ENCODE results near the gene LEMD2.

LEMD2 gene

DNA sequence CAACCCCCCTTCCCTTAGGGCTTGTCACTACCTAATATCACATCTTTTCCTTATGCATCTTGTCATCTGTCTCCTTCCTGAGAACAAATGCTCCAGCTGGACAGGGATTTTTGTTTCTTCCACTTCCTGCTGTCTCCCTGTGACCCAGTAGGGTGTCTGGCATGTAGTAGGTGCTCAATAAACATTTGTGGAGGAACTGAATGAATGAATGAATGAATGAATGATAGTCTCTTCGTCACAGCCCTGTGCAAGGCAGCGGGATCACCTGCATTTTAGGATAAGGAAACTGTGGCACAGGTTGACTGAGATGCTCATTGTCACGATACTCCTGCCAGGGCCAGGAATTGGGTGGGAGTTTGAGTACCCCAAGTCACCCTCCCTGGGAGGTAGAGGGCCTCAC is 14.2 kb downstream of the LEMD2 start:
- DNase-seq (ENCODE audit: low spot score), result no peak

DNA sequence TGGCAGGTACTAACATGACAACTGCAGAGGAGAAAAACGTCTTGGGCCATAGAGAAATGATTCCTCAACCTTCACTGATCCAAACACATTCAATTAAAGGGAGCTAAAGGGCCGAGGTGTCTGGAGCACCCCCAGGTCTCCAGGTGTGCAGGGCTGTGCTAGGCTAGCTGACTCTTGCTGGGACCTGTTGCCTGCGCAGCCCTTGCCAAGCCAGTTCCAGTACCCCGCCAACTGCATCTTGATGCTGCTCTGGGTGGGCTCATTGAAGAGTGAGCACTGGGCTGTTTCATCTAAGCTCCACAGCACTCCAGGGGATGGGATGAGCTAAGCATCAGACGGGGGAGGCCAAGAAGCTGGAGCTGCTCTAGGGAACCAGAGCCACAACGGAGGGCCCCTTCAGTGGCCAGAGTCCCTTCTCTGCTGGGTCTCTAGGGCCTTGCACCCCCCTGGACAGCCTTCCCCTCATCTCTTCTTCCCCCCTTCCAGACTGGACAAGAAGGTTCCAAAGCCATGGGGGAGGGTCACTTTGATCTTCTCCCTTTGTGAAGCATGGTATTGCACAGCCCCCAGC is 15.9 kb downstream of the LEMD2 start:
- no peak for DNase-seq (ENCODE audit: low spot score)

DNA sequence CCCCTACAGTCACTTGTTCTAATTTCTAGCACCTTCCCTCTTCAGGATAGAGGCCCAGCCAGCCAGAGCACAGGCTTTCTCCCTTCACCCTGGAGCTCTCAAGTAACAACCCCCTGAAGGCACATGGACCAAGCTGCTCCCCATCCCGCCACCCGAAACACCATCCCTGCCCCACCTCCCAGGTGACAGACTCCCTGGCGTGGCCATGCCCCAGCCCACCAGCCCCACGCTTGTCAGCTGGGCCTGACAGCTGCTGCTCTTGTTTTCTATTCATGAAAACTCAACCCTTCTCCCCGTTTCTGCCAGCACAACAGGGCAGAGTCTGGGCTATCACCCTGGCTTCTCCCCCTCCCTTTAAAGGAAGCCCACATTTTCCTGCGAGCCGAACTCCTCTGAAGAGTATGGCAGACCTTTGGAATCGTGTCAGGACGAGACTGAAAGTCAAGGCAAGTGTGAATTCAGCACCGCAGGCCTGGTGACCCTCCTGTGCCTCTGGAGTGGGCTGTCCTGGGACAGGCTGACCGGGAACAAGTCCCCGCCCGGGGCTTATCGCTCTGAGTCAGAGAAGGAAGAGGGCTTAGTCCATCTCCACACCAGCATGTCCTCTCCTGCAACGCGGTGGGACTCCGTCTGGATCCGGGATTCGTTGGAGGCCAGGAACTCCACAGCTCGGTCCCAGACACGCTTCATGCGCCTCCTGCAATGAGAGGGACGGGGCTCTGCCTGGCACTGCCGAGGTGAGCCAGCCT is 16.7 kb downstream of the LEMD2 start:
- DNase-seq (ENCODE audit: low spot score), result no peak

- peak; percentile 57 for DNase-seq (ENCODE audit: low spot score)
Measured at GRCh38 chr6:33771146-33772081, 17.5 kb downstream of the LEMD2 start.

DNA sequence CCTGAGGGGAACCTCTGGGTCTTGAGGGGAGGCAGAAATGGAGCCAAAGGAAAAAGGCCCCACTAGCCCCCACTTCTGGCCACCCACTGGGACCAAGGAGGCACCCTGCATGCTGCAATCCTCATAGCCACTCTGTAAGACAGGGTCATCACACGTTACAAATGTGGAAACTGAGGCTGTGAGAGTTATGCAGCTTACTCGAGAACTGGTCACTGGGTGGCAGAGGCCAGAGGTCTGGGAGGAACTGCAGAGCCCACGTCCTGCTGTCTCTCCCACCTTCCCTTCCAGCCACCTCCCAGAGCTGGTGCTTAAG is 18.1 kb downstream of the LEMD2 start:
- no peak for DNase-seq (ENCODE audit: low spot score)

- DNase-seq (ENCODE audit: low spot score), result no peak
Measured at GRCh38 chr6:33770124-33770832, 18.7 kb downstream of the LEMD2 start.

DNA sequence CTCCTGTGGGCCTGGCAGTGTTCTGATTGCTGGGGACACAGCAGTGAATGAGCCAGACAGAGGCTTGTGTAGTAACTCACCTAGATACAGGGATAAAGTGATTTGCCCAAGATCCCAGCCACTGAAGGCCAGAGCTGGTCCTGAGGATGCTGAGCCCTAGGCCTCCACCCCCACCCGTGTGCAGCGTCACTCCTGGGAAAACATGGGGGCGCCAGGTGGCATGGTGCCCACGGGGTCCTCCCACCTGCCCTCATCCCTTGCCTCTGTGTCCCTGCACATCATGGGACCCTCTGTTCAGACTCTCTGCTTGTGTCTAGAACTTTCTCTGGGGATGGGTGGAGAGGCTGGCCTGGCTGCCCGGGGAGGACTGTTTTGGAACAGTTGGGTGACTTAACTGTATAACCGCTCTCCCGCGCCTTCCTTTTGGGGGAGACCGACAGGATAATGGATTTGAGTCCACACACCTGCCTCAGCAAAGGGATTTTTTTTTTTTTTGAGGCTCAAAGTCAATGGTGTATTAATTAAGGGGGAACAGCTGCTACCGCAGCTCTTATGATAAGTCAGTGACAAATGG is 19.6 kb downstream of the LEMD2 start:
- no peak for DNase-seq (ENCODE audit: low spot score)

DNA sequence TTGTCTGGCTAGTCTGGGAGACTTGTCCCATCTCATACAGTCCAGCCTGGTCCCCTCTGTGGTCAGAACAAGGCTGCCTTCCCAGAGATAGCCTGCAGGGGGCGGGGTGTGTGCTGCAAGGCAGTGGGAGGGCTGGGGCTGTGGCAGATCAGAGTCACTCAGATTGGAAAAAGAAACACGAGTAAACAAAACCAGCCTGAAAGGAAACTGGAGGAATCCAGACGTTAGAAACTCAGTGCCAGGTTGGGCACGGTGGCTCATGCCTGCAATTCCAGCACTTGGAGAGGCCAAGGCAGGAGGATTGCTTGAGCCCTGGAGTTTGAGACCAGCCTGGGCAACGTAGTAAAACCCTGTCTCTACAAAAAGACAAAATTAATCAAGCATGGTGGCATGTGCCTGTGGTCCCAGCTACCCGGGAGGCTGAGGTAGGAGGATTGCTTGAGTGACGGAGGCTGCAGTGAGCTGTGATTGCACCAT is 20.2 kb downstream of the LEMD2 start:
- DNase-seq (ENCODE audit: low spot score), result peak; percentile 72

GRCh38 chr6:33766921-33767907 is 21.7 kb downstream of the LEMD2 start:
- no peak for DNase-seq (ENCODE audit: low spot score)

GRCh38 chr6:33765368-33765767 is 23.6 kb downstream of the LEMD2 start:
- no peak for DNase-seq (ENCODE audit: low spot score)

- DNase-seq (ENCODE audit: low spot score), result no peak
Measured at GRCh38 chr6:33764036-33764435, 24.9 kb downstream of the LEMD2 start.

- DNase-seq (ENCODE audit: low spot score), result no peak
Measured at GRCh38 chr6:33763483-33763882, 25.4 kb downstream of the LEMD2 start.

- DNase-seq (ENCODE audit: low spot score), result no peak
Measured at GRCh38 chr6:33762713-33763112, 26.2 kb downstream of the LEMD2 start.

DNA sequence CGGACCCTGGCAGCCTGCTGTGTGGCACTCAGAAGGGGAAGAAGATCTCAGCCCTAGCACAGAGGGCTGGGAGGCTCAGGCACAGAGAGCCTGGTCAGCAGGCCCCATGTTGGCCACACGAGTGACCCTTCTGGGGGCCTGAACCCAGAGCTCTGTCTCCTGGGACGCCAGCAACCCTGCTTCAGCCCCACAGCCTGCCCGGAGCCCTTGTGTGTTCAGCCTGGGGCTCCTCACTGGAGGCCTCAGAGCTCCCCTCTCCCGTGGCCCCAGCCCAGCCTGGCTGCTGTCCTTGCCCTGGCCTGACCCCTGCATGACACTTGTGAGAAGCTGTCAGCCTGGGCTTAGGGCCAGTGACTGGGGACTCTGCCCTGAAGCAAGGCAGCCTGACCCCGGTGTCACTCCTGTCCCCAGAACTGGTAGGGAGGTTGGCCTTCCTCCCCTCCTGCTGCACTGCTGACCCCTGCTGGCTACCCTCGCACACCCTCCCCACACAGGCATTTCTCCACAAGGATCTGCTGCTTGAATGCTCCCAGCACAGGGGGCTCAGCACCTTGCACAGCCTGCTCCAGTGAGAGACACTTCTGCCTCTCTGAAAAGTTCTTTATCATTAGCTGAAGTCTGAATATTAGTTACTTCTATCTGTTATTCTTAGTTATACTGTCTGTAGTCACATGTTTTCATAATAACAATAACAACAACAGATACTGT is 26.9 kb downstream of the LEMD2 start:
- DNase-seq (ENCODE audit: low spot score), result no peak

- DNase-seq (ENCODE audit: low spot score), result no peak
Measured at GRCh38 chr6:33761581-33761921, 27.4 kb downstream of the LEMD2 start.

GRCh38 chr6:33759887-33760629 is 28.9 kb downstream of the LEMD2 start:
- no peak for DNase-seq (ENCODE audit: low spot score)

DNA sequence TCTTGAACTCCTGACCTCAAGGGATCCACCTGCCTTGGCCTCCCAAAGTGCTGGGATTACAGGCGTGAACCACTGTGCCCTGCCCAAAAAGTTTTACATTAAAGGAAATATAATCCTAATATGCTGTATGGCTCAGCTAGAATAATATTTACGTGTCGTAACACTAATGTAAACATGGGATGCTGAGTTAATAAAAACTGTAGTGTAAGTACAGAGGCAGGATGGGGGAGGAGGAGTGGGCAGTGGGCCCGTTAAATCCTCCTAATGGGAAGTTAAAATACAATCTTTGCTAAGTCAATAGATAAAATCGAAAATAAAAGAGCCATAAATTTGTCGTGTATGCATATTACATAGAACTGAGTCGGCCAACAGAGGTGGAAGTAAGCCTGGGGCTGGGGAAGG is 30.1 kb downstream of the LEMD2 start:
- no peak for DNase-seq (ENCODE audit: low spot score)

DNA sequence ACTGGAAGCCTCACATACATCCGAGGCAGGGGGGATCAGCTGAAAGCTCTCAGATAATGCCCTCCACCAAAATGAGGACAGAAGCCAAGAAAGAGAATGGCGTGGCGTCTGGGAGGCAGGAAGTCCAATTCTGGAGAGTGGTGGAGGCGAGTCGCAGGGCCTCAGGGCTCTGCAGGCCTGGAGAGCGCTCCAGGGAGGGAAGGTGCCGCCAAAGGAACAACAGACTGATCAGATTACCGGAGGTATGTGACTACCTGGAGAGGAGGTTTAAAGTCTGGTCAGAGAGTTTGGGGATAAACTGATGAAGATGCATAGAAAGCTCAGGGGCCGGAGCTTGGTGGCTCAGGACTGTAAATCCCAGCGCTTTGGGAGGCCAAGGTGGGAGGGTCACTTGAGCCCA is 31.0 kb downstream of the LEMD2 start:
- no peak for DNase-seq (ENCODE audit: low spot score)

DNA sequence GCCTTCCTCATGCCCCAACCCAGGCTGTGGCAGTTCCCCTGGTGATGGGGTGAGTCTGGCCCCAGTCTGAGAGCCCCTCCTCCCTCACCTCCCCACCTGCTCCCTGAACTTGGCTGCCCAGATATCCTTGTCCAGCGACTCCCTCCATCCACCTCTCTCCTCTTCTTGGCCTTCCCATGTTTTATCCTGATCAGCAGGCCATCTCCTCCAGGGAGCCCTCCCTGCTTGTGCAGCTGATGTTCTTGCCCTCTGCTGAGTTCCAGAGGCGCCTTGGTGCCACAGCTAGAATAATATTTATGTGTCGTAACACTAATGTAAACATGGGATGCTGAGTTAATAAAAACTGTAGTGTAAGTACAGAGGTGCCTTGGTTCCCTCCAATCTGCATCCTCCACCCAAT is 31.8 kb downstream of the LEMD2 start:
- DNase-seq (ENCODE audit: low spot score), result no peak

Measured in COLO829 (cell line).